GM19463 (cell line): ENCODE data around the gene SOX6.

Experiments used
- ATAC-seq: cut with Tn5 transposase; IDR thresholded peaks from one replicate; pipeline ENCODE4 v1.9.1; 2021; ENCODE audit warnings: mild to moderate bottlenecking, moderate library complexity; ENCODE audit not compliant: unreplicated experiment

Gene SOX6

DNA sequence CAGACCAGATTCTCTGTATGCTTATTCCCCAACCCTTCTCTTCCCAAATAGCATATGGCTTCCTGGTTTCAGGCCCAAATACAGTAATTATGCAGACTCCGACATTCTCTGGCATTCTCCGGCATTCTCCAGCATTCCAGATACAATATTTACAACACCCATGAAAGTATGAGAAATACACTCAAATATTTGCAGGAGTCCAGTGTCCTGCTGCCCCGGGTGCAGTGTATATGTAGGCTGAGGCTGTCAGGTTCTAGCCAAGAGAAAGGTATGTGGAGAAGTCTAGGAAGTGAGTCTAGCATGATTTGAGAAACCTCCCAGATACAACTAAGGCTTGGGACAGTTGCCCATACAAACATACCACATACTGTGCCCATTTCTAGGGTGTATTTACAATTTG is 160.7 kb downstream of the SOX6 start:
- no peak for ATAC-seq

DNA sequence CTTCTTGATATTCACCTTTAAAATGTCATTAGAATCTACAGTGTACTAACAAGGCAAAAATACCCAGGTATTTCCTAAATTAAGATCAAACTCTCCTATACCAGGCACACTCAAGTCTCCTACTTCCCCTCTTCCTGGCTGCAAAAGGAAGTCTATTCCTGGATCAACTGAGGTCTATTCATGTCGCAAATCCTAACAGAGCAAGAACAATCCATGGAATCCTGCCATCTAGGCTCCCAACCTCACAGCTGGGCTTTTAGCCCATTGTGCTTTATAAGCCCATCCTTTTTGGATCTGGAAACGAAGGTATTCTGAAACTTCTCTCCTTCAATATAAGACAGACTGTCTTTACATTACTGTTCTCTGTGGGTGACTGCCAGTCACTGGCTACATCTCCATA is 161.8 kb downstream of the SOX6 start:
- ATAC-seq, result no peak

DNA sequence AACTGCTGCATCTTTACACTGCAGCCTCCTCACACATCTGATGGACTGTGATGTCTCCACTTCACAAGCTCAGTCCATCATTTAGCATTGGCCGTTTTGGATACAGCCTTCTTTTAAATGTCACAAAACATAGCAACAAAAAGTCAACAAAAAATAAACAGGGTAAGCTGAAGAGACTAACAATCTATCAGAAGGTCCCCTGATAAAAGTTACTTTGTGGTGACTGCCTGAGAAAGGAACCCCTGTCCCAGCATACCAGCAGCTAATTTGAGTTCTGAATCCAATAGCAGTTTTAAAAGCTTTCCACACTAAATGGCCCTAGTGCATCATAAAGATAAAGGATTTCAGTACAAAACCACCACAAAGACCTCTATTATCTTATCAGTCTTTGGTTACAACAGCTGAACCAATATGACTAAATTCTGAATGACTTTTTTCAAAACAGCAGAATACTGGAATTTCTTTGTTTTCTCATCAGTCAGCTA is 162.4 kb downstream of the SOX6 start:
- no peak for ATAC-seq

DNA sequence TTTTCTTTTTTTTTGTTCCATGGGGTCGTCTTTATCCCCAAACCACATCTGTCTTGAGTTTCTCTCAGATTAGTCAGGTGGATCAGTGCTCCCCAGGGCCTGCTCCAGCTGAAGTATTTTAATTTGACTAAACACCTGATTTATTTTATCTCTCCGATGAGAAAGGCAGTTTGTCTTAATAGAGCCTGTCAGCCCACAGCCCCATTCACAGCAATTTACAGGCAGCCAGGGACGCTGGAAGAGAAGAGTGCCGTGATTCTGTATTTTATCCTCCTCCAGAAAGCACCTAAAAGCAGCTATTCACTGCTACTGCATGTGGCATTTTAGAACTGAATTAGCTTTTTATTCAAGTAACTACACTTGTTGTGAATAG is 164.5 kb downstream of the SOX6 start:
- no peak for ATAC-seq

DNA sequence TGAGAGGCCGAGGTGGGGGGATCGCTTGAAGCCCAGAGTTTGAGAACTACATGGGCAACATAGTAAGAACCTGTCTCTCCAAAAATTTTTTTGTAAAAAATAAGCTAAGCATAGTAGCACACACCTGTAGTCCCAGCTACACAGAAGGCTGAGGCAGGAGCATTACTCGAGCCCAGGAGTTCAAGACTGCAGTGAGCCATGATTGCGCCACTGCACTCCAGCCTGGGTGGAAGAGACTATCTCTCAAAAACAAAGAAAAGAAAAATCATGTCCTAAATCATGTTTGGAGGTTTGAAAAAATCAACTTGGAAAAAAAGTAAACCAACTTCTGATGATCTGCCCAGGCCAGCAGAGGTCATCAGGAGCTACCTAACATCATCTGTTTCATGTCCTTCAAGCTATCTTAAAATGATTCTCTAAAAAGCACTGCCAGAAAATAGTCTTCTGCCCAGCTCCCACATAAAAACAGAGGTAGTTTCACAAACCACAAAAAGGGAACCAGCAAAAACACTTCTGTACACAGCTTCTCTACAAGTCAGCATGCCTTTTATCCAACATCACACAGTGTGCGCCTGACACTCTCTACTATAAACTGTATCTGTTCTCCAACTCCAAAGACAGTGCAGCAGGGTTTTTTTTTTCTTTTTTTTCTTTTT is 165.0 kb downstream of the SOX6 start:
- no peak for ATAC-seq

DNA sequence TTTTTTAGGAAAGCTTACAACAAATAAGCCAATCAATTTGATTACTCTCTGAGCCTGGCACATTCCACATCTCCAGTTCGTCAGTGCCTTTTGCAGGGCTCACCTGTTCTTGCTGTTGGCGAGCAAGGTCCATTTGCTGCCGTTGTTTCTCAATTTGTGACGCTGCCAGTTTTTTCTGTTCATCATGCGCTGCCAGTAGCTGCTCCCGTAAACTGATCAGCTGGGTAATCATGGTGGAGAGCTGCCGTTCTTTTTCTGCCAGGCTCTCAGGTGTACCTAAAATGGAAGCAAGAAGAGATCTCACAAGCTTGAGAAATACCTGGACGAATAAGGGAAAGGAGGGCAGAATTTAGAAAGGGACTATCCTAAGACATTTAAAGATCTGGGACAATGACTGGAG is 169.7 kb downstream of the SOX6 start:
- ATAC-seq, result no peak

DNA sequence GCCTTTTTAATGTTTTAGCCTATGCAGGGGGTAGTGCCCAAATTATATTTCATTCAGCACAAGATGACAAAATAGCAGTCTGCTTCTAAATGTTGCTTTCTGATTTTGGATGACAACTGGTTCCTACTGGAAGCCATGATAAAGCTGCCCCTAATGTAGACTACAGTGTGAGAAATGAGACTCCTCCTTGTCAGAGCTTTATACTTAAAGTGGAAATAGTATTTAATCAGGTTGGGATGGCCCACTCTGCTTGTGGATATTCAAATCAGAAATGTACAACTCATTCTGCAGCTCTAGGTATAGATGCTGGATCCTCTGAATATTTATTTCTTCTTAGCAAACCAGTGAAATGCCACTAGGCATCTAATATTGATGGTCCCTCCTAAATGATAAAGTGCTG is 171.3 kb downstream of the SOX6 start:
- no peak for ATAC-seq

DNA sequence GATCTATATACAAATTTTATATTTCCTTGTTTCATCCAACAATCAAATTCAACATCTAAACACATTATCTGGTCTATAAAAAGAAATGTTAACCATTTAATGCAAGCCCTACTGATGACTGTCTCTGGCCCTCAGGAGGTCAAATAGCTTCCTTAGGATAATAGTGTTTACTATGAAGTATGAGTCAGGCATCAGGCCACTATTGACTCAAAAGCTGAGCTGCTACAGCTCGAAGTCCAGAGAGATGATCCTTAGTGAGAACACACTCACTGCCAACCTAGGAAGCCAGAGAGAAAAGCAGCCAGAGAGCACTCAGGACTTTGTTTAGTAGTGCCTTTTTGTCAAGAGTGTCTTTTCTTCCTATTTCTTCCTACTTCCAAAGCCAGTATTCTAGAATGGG is 171.8 kb downstream of the SOX6 start:
- no peak for ATAC-seq

DNA sequence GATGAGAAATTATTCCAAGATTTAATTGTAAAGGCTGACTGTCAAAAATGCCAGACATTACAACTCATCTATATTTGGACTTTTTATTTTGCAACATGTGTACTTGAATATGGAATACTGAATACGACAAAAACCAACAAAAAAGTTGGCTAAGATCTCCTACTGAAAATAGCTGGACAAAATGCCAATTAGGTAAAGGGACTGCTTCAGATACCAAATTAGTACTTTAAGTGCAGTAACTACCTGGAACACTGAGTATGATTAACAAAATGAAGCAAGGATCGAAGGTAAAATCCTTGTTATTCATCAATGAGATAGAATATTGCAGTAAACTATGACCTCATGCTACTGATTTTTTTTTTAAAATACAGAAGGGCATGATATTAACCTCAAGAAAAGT is 173.8 kb downstream of the SOX6 start:
- ATAC-seq, result no peak

DNA sequence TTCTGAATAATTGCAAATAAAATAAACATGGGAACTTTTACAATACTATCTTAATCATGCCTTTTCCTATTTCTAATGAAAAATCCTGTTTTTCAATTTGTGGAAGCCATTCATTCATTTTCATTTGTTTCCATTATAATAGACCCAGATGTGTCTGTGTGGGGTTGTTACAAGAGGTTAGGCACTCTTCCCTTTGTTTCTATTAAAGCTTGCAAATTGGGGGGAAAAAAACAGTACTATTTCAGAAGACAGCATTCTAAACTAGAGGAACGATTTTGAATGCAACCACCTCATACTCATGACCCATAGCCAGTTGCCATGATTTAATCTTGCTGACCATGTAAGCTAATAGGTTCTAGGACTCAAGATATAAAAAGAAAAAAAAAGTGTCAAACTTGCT is 175.5 kb downstream of the SOX6 start:
- no peak for ATAC-seq

DNA sequence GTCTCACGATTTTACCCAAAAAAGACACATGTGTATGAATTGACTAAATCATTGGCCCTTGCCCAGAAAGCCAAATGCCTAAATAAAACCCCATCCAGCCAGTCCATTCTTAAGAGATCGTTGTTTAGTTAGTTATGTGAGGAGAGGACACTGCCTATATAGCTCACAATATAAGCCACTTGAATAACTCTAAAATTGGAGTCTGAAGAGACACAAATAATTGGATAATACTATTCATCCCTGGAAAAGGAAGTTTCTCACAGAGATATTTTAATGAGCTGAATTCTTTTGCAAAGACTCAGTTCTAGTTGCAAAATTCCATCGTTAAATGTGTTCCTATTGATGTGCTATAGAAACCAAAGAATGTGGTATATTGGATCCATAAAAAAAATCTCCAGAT is 176.7 kb downstream of the SOX6 start:
- no peak for ATAC-seq

DNA sequence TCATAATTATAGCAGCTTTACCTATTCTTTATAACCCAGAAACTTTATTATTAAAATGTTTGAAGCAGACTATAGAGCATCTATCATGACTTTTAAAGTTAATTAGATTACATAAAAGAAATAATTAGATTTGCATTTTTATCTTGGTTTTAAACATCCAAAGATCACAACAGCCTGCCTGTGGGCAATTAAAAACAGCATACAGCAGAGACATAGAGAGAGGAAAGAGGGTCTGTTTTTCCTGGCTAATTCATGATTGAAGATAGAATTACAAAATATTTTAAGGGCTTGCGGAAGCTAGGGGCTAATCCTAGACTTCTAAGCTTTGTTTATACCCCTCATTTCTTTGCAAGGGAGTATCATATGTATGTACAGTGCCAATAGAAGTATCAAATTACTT is 178.1 kb downstream of the SOX6 start:
- no peak for ATAC-seq

DNA sequence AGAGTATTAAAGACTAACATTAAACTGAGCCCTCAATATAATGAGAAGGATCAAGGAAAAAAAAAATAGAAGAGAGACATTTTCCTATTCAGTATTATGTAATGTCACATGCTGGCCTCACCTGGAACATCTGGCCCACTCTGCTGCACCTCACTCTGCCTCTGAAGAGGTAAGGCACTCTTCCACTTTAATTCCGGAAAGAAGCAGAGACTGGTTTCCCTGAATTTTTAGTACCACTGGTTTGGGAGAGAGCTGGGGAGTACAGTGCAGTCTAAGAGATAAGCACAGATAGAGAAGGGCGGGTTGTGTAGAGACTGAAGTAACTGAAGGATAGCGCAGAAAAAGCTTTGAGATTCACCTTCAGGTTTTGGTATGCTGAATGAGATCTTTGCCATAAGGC is 178.7 kb downstream of the SOX6 start:
- ATAC-seq, result no peak

DNA sequence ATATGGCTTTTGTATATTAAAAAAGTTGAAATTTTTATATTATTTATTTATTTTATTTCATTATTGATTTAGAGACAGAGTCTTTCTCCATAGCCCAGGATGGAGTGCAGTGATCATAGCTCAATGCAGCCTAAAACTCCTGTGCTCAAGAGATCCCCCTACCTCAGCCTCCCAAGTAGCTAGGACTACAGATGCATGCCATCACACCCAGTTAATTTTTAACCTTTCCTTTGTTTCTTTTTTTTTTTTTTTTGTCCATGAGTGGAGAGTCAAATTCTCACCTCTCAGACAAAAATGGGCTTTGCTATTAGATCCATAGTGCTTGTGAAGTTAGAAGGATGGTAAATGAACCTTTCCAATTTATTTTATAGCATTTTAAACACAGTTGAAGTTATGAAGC is 182.5 kb downstream of the SOX6 start:
- no peak for ATAC-seq

DNA sequence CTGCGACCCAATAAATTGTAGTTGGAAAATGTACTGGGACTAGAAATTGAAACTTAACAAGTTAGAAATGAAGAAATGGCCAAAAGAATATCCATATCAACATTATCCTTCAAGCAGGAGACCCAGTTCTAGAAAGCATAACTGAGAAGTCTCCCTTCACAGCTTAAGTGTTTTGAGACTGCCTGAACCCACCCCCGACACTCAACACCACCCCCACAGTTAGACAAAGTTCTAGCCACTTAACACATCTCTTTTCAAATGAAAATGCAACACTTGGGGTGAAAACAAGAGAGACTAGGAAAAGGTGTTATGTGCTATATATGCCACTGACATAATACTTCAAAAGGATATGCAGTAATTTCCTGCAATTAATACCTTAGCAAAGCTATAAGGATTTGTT is 184.5 kb downstream of the SOX6 start:
- no peak for ATAC-seq

DNA sequence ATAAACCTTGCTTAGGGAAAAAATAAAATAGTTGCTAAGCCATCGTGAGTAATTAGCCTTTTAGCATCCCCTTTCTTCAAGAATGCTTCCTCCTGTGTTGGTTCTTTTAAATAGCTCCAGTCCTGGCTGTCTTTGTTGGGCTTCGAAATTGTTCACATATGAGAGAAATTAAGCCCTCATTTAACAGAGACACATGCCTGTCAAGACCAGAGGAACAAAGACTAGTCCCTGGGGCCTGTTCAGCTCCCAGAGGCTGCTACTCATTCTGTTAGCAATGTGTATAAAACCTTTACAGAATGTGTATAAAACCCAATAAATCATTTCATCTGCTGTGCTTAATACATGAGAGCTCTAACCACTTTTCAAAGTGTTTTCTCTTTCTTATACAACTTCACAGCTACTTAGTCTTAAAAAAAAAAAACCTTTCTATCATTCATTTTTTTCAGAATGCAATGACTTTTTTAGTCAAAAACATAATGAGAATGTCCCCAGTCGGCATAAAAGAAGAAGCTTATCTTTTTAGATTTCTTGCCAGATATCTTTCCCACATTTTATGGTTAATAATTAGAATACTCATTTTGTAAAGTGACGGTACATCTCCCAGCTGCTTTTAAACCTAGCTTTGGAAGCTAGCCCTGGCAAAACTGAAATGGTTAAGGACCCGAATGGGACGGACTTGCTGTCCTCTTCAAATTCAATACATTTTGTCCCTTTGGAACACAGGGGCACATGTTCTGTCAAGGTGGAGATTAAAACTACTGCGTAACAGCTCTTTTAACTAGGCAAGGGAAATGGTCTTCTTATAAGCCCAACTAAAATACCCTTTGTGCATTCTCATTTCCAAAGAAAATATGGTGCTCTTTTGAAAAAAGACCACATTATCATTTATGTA is 186.1 kb downstream of the SOX6 start:
- no peak for ATAC-seq

DNA sequence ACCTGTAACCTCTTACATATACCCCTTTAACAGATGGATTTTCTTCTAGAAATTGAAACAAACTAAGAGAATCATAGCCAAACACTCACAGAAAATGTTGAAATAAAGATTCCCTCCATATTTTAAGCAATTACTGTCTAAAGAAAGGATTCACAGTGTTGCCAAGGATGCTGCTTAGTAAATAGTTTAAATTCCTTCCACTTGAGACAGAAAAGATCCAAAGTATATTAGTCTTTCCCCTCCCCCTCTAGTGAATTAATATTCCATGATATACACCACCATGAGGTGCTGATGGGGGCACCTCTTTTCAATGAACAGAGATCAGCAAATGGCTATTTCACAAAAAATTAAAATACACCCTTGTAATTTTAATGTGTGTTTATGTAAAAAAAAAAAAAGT is 186.8 kb downstream of the SOX6 start:
- no peak for ATAC-seq

DNA sequence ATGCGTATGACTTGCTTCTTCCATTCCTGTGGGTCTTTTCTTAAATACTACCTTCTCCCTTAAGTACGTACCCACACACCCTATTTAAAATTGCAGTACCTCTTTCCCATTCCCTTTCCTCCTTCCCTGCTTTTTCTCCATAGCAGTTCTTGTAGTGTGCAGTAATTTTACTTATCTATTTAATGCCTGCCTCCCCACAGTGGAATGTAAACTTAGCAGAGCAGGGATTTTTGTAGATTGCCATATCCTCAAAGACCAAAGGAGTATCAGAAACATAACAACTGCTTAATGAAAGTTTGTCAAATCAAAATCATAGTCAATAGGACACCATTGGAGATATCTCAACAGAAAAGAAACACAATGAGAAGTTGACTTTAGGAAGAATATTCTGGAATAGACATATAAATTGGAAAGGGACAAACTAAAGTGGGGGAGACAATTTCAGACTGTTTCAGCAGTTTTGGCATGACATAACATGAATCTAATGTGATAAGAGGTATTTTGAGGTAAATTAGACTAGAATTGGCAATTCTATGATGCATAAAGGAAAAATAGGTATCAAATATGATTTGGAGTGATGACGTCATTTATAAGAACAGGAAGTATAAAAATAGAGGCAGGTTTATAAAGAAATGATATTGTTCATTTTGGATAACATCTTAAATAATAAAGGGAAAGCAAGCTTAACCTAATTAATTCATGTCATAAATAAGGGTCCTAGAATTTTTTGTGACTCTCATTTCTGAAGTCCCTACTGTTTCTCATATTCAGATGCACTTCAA is 188.4 kb downstream of the SOX6 start:
- ATAC-seq, result no peak

DNA sequence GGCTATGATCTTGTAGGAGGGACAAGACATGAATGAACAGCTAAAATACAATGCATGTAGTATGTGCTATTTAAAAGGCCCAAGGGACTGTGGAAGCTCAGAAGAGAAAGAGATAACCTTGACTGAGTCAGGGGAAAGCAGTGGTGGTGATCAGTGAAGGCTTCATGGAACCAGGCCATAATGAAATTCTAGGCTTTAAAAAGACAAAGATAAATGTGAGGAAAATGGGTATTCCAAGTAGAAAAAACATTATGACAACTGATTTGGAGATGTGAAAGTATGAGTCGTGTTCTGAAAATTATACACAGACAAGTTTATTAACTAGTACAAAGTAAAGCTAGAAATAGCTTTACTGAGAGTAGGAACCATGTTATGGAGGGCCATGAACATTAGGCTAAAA is 189.8 kb downstream of the SOX6 start:
- ATAC-seq, result no peak

DNA sequence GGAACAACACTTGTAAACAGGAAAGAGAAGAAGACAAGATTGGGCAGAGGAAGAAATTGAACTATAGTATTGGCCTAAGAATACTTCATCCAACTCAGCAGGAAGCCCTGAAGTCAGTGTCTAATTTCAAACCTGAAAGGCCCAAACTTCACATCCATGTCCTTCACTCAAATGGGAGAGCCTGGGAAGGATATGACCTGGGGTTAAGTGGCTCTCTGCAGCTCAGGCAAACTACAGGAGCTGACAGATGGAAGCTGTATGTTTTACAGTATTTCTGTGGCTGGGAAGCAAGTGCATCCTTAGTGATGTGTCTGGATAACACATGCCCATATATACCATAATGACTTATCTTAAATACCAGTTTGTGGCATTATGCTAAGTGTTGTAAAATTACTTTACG is 196.2 kb downstream of the SOX6 start:
- no peak for ATAC-seq

DNA sequence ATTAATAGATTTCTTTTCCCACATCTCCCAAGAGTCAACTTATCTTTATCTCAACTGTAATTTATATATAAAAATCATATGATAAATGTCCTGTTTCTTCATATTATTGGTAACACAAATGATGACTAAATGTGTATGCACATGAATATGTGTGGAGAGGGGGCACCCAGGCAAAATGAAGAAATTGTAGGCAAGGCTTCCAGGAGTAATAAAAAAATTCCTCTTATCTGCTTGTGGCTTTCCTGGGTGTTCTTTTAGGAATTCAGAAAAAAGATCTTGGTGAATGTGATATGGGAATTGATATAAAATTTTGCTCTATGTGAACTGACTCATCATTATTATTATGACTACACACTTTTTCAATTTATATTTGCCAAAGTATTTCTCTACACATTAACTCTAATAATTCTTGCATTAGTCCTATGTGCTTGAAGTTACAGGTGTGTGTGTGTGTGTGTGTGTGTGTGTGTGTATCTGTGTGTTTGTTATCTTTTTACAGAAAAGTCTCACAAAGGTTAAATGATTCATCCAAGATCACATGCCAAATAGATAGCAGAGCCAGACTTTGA is 197.8 kb downstream of the SOX6 start:
- no peak for ATAC-seq
